Lower lobe of right lung (tissue), 2 donors: ENCODE measurements around the gene RPS5. TPM values are rescaled to one million over a fixed set of nuclear protein-coding genes. Genes with fewer than 3 reads are reported as not detected.

ENCODE experiments used
- ATAC-seq, 2 donors: fragments of 200-7000 bp; cut with Tn5 transposase; one replicate each; pipeline ENCODE4 v1.9.1; 2020 to 2022; ENCODE audit warnings: mild to moderate bottlenecking in 2 of 2, moderate library complexity in 2 of 2
- DNase-seq: peaks from one replicate; pipeline ENCODE4 v3.0.0-alpha.2; 2020
- H3K27ac ChIP-seq: fragments of 200-600 bp; one replicate; pipeline ENCODE4 v1.8.0; 2022
- H3K27me3 ChIP-seq: fragments of 200-600 bp; one replicate; pipeline ENCODE4 v1.8.0; 2022; ENCODE audit warnings: low read depth
- H3K36me3 ChIP-seq: fragments of 200-600 bp; one replicate; pipeline ENCODE4 v1.8.0; 2022; ENCODE audit warnings: mild to moderate bottlenecking
- H3K4me1 ChIP-seq: fragments of 200-600 bp; one replicate; pipeline ENCODE4 v1.8.0; 2022
- H3K4me3 ChIP-seq: fragments of 200-600 bp; one replicate; pipeline ENCODE4 v1.8.0; 2022; ENCODE audit warnings: mild to moderate bottlenecking
- H3K9me3 ChIP-seq: fragments of 200-600 bp; one replicate; pipeline ENCODE4 v1.8.0; 2022
- intact Hi-C: fragments of 100-400 bp; cut with DNase I; formaldehyde crosslinking; loops from one replicate; pipeline ENCODE4 v1.11.0; 2022
- total RNA-seq: library from RNA; stranded (reverse); fragmentation: NEBNext Ultra II Directional; extraction: Animal tissue kit (Norgen Biotek cat#: 25700); gene quantifications from one replicate; pipeline ENCODE4 v1.2.1, GENCODE V29; 2021
- TF ChIP-seq, protein P1 (sequence below): fragments of 200-600 bp; IDR thresholded peaks from one replicate; pipeline ENCODE4 v1.8.0; 2022; ENCODE audit warnings: antibody characterized with exemption, mild to moderate bottlenecking
- donor health status: DM: no; HTN: yes; CAD: no; lungs with severe emphysema.

RPS5 gene
- total RNA-seq, 1 donor from 2014 or later, result 770 TPM

DNA sequence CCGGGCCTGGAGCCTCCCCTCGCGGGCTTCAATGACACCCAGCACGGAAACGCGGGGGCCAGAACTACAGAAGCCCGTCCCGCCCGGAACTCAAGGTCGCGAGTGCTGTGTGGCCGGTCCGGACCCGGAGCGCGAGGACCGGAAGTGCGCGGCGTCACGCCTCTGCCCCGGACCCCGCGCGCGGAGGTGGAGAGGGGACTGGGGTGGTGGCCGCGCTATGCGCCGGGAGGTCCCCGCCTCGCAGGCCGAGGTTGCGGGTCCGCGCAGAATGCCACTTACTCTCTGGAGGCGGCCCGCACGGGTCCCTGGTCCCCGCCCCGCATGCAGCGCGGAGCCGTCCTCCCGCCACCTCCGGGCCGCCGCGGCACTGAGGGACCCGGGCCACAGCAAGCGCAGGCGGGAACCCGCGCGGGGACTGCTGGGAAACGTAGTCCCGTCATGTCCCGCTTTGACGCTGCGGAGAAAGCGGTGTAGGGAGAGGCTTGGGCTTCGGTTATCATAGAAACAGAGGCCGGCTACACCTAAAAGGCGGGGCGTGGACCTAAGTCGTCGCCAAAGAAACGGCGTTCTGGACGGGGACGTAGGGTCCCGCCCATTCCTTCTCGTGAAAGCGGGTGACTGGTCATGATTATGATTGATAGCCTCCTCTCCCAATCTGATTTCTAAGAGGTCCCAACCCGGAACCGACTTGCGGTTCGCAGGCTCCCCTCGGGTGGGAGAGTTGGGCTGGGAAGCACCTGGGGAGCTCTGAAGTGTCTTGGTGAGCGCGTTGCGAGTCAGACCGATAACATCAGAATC lies 6.2 kb upstream of the RPS5 start, which contains the start of gene ZNF837:
Gene ZNF837 (minus strand): TSS at position 369 of the 798 bp plus-strand sequence. CDS start 11,698 bp downstream, outside the sequence.
- Histone ChIP-seq H3K27ac (peak within 1 kb of the TSS; percentile 94), H3K36me3 (no peaks in the 10 kb centered on the region), H3K4me1 (peaks cover 29% of the 10 kb centered on the region), H3K9me3 (no peaks in the 10 kb centered on the region), H3K27me3 (no peaks in the 10 kb centered on the region), H3K4me3 (peak within 1 kb of the TSS; percentile 85)
- ATAC-seq (peak; percentile 96), DNase-seq (peak; percentile 100)
- TF ChIP-seq, protein P1, sequence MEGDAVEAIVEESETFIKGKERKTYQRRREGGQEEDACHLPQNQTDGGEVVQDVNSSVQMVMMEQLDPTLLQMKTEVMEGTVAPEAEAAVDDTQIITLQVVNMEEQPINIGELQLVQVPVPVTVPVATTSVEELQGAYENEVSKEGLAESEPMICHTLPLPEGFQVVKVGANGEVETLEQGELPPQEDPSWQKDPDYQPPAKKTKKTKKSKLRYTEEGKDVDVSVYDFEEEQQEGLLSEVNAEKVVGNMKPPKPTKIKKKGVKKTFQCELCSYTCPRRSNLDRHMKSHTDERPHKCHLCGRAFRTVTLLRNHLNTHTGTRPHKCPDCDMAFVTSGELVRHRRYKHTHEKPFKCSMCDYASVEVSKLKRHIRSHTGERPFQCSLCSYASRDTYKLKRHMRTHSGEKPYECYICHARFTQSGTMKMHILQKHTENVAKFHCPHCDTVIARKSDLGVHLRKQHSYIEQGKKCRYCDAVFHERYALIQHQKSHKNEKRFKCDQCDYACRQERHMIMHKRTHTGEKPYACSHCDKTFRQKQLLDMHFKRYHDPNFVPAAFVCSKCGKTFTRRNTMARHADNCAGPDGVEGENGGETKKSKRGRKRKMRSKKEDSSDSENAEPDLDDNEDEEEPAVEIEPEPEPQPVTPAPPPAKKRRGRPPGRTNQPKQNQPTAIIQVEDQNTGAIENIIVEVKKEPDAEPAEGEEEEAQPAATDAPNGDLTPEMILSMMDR, result no peak
- intact Hi-C loops, result no loop called here

DNA sequence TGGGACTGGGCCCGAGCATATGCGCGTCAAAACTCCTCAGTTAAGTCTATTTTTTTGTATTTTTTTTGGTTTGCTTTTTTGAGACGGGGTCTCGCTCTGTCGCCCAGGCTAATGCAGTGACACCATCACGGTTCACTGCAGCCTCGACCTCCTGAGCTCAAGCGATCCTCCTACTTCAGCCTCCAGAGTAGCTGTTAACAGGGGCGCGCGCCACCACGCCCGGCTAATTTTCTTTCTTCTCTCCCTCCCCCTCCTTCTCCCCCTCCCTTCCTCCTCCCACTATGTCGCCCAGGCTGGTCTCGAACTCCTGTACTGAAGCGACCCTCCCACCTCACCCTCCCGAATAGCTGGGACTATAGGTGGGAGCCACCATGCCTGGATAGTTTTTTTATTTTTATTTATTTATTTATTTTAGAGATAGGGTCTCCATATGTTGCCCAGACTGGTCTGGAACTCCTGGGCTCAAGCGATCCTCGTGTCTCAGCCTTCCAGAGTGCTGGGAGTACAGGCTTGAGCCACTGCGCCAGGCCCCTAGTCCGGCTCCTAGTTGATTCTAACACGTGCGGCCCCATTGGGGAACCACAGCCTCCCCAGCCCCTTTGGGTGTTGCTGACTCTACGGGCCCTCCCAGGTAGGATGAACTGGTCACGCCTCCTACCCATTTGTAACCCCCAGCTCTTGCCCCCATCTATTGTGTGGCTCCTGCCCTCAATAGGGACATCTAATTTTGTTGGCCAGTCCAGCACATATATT lies 5.4 kb upstream of the RPS5 start:
- TF ChIP-seq, protein P1, result no peak
- intact Hi-C loops, result no loop called here
- no peaks in the 10 kb centered on the region for H3K9me3 ChIP-seq
- H3K4me1 ChIP-seq, result peaks cover 36% of the 10 kb centered on the region
- peak overlapping the region; percentile 94 for H3K27ac ChIP-seq
- H3K4me3 ChIP-seq, result peak overlapping the region; percentile 85
- DNase-seq (peak; percentile 56), ATAC-seq (no peak)
- no peaks in the 10 kb centered on the region for H3K27me3 ChIP-seq
- H3K36me3 ChIP-seq, result no peaks in the 10 kb centered on the region

DNA sequence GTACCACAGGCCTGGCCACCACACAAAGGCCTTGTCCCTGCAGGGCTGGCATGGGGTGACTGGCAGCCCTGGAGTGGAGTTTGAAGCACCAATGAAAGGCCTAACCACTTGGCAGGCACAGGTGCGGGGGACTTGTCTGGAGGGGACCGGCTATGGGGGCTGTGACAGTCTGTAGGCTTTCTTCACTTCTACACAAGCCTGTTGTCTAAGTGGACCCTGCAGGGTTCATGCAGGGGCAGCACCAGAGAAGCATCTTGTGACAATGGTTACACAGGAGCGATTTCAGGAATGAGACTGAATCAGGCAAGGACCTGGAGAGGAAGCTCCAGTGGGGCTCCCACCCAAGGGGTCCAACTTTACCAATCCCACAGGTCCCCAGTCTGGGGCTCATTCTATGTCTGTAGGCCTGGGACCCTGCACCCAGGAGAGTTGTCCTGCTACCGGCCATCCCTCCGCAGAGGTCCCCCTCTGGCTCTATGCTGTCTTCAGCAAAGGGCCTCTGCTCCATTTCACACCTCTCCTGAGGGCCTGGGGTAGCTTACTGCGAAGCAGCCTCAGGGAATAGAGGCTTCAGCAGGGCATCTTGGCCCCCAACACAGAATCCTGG lies 4.0 kb upstream of the RPS5 start:
- intact Hi-C loops, result no loop called here
- TF ChIP-seq, protein P1, result no peak
- Histone ChIP-seq H3K36me3 (peaks cover 2% of the 10 kb centered on the region), H3K4me1 (peaks cover 43% of the 10 kb centered on the region), H3K27me3 (no peaks in the 10 kb centered on the region), H3K4me3 (no peak overlapping the region), H3K9me3 (no peaks in the 10 kb centered on the region), H3K27ac (no peak overlapping the region)
- ATAC-seq (no peak), DNase-seq (peak; percentile 30)

DNA sequence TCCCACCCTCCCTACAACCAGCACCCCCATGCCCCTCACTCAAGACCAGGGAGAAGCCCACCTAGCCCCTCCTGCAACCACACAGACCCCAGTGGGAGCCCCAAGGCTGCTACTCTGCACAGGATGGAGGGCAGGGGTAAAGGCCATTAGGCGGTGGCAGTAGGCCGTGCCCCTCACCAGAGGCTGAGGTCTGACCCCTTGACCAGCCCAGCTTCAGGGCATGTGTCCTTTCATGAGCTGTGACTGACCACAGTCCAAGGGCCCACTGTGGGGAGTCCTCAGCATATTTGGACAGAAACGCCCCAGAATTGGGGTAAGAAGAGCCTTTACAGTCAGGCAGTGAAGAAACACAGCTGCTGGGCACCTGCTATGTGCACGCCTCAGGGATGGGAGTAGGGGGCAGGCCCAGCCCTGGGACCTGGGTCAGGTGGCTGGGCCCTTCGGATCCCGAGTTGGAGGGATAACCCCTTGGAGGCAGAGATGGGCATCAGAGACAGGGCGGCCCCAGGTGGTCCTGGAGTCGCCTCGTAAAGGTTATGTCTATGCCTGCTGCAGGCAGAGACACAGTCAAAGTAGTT lies 1.7 kb upstream of the RPS5 start:
- Histone ChIP-seq H3K4me1 (peaks cover 48% of the 10 kb centered on the region), H3K9me3 (no peaks in the 10 kb centered on the region), H3K27me3 (no peaks in the 10 kb centered on the region), H3K27ac (peak overlapping the region; percentile 99), H3K36me3 (peaks cover 25% of the 10 kb centered on the region), H3K4me3 (peak overlapping the region; percentile 80)
- intact Hi-C loops, result no loop called here
- DNase-seq (peak; percentile 46), ATAC-seq (no peak)
- TF ChIP-seq, protein P1, result no peak

DNA sequence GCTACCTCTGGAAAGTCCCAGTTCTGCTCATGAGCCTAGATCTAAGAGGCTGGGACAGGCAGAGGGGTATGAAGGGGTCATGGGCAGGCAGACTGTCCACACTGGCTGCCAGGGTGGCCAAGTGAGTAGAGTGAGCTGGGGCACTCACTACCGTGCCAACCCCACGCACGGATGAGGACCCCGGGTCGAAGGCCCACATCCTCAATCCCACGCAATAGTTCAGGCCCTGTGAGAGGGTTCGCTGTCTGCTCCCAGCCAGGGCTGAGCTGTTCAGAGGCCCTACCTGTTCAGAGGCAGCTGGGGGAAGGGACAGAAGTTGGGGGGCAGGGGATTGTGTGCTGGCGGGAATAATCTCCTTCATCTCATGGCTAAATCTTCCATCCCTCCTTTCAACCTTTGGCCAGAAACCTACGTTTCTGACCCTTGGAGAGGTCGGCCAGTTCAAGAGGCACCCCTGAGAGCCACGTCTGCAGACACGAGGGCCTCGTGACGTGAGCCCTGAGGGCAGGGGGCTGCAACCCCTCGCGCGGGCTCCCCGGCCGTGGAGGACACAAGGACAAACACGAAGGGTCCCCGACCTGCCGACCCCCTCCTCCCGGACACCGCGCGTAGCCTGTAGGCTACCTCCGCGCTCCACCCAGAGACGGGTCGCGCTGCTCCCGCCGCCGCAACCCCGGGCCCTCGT lies 1.0 kb upstream of the RPS5 start:
- Histone ChIP-seq H3K36me3 (peaks cover 31% of the 10 kb centered on the region), H3K4me3 (peak overlapping the region; percentile 80), H3K9me3 (no peaks in the 10 kb centered on the region), H3K4me1 (peaks cover 51% of the 10 kb centered on the region), H3K27me3 (no peaks in the 10 kb centered on the region), H3K27ac (peak overlapping the region; percentile 99)
- ATAC-seq (peak; percentile 18 to 31), DNase-seq (peak; percentile 48)
- intact Hi-C loops, result no loop called here
- TF ChIP-seq, protein P1, result no peak
